Measurements from ENCODE around the gene AFF3. TPM values are rescaled to one million over a fixed set of nuclear protein-coding genes. Genes with fewer than 3 reads are reported as not detected.

Gene AFF3
- total RNA-seq, 1 experiment from 2014 or later = 0.61 TPM

DNA sequence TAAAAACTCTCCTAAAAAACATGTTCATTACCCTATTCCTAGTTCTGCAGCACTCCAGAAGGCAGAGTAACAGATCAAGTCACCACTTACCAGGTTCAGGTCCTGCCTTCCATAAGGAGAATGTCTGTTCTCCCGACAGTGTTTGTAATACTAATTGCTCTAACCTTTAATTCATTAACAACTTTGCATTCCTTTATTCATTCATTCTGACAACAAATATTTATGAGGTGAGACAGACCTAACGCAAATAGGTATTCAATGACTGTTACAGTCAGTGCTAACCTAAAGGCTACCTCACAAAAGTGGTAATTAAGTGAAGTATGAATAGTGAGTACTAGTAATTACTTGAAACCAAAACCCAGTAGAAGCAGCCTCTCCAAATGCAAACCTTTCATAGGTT, 224.0 kb downstream of the AFF3 start:
- H3K9me3 ChIP-seq (ENCODE audit: control insufficient read depth in 1 of 2, insufficient read depth in 1 of 2, low read depth in 1 of 2, low read length in 2 of 2) = no peaks in the 10 kb centered on the region
- peaks cover 83% of the 10 kb centered on the region for H3K27me3 ChIP-seq (ENCODE audit: insufficient read depth, low read length)
- no peaks in the 10 kb centered on the region for H3K79me2 ChIP-seq (ENCODE audit: insufficient read depth, low read length)
- no peak overlapping the region for H2AFZ ChIP-seq (ENCODE audit: low read depth, low read length, poor library complexity, severe bottlenecking)
- TF ChIP-seq ELF1 (IDR thresholded peaks at IDR 0.05; ENCODE audit: borderline replicate concordance, low read depth) (no peak), POLR2A (IDR thresholded peaks at IDR 0.05; ENCODE audit: borderline replicate concordance, extremely low read depth, insufficient read depth, insufficient read length) (no peak), SP1 (IDR thresholded peaks at IDR 0.05; ENCODE audit: low read depth) (no peak), JUND (IDR thresholded peaks at IDR 0.05) (no peak), YY1 (IDR thresholded peaks at IDR 0.05; ENCODE audit: extremely low read depth, insufficient replicate concordance, low read depth, low read length) (no peak), EZH2phosphoT487 (IDR thresholded peaks at IDR 0.05; ENCODE audit: borderline replicate concordance) (no peak), ZNF274 (IDR thresholded peaks at IDR 0.05; ENCODE audit: low read depth, low read length) (no peak), CBX3 (IDR thresholded peaks at IDR 0.05; ENCODE audit: low read depth) (no peak), RAD21 (IDR thresholded peaks at IDR 0.05; ENCODE audit: low read depth) (no peak), EZH2 (IDR thresholded peaks at IDR 0.05) (no peak)
- TF ChIP-seq, protein P1, sequence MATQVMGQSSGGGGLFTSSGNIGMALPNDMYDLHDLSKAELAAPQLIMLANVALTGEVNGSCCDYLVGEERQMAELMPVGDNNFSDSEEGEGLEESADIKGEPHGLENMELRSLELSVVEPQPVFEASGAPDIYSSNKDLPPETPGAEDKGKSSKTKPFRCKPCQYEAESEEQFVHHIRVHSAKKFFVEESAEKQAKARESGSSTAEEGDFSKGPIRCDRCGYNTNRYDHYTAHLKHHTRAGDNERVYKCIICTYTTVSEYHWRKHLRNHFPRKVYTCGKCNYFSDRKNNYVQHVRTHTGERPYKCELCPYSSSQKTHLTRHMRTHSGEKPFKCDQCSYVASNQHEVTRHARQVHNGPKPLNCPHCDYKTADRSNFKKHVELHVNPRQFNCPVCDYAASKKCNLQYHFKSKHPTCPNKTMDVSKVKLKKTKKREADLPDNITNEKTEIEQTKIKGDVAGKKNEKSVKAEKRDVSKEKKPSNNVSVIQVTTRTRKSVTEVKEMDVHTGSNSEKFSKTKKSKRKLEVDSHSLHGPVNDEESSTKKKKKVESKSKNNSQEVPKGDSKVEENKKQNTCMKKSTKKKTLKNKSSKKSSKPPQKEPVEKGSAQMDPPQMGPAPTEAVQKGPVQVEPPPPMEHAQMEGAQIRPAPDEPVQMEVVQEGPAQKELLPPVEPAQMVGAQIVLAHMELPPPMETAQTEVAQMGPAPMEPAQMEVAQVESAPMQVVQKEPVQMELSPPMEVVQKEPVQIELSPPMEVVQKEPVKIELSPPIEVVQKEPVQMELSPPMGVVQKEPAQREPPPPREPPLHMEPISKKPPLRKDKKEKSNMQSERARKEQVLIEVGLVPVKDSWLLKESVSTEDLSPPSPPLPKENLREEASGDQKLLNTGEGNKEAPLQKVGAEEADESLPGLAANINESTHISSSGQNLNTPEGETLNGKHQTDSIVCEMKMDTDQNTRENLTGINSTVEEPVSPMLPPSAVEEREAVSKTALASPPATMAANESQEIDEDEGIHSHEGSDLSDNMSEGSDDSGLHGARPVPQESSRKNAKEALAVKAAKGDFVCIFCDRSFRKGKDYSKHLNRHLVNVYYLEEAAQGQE (IDR thresholded peaks at IDR 0.05; ENCODE audit: low read depth) = no peak
- TF ChIP-seq, protein P2, sequence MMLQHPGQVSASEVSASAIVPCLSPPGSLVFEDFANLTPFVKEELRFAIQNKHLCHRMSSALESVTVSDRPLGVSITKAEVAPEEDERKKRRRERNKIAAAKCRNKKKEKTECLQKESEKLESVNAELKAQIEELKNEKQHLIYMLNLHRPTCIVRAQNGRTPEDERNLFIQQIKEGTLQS (IDR thresholded peaks at IDR 0.05) = no peak
- no peaks in the 10 kb centered on the region for H3K4me1 ChIP-seq (ENCODE audit: control insufficient read depth in 1 of 2, insufficient read depth in 2 of 2, low read length in 2 of 2)
- no peaks in the 10 kb centered on the region; the same call in 1 of the 2 replicates for H4K20me1 ChIP-seq (ENCODE audit: insufficient read depth)
- H3K4me2 ChIP-seq (ENCODE audit: low read length) = no peak overlapping the region
- CTCF ChIA-PET = no interaction called here
- no peak for ATAC-seq
- no peak overlapping the region for H3K9ac ChIP-seq (ENCODE audit: low read length)
- no peak for DNase-seq (ENCODE audit: low read depth, low spot score)
- RAD21 ChIA-PET (ENCODE audit: low non-redundant PET in 1 of 2, low total read pairs in 2 of 2, uncharacterized antibody in 2 of 2, unreplicated experiment in 2 of 2) = no interaction called here
- POLR2A ChIA-PET = no interaction called here
- BruUV-seq (replicated peaks) = no TSS peak
- H3K4me3 ChIP-seq (replicated peaks in 1 of 2; ENCODE audit: low read depth in 1 of 2, low read length in 2 of 2) = no peak overlapping the region
- intact Hi-C loops (cut with micrococcal nuclease) = no loop called here
- H3K36me3 ChIP-seq (ENCODE audit: control insufficient read depth in 1 of 2, insufficient read depth in 2 of 2, low read length in 2 of 2) = no peaks in the 10 kb centered on the region
- H3K27ac ChIP-seq (ENCODE audit: low read depth, low read length) = no peak overlapping the region
- no peaks in the 10 kb centered on the region for H3K9me2 ChIP-seq (ENCODE audit: insufficient read depth)

Data from HCT116 (cell line).